Testis (tissue), 3 donors: ENCODE measurements around the gene SYDE1. TPM values are rescaled to one million over a fixed set of nuclear protein-coding genes. Genes with fewer than 3 reads are reported as not detected.

Source experiments
- DNase-seq: peaks from one replicate; pipeline ENCODE4 v3.0.0-alpha.2; 2019
- H3K27ac ChIP-seq, 2 donors: fragments of 200-600 bp; sonication (generic); one replicate each; pipeline ENCODE4 v1.5.1; 2019
- H3K27me3 ChIP-seq: fragments of 200-600 bp; sonication (generic); one replicate; pipeline ENCODE4 v1.5.1; 2019
- H3K36me3 ChIP-seq: fragments of 200-600 bp; sonication (generic); one replicate; pipeline ENCODE4 v1.5.1; 2017; ENCODE audit warnings: low read depth; ENCODE audit errors: missing control alignments
- H3K4me1 ChIP-seq: fragments of 200-600 bp; sonication (generic); one replicate; pipeline ENCODE4 v1.5.1; 2019
- H3K4me3 ChIP-seq, 2 donors: fragments of 200-600 bp; sonication (generic); one replicate each; pipeline ENCODE4 v1.5.1; 2017 to 2019
- H3K9me3 ChIP-seq: fragments of 200-600 bp; sonication (generic); one replicate; pipeline ENCODE4 v1.5.1; 2017
- CTCF ChIP-seq, 3 experiments: fragments of 450-650 bp in 2 of 3; fragments of 200-600 bp in 1 of 3; sonication (generic) in 1 of 3; IDR thresholded peaks; one replicate each; pipeline ENCODE4 v1.5.1; 2016 to 2019; ENCODE audit warnings: antibody characterized with exemption in 3 of 3, mild to moderate bottlenecking in 2 of 3, moderate library complexity in 1 of 3
- POLR2A ChIP-seq: fragments of 450-650 bp; IDR thresholded peaks from one replicate; pipeline ENCODE4 v1.6.1; 2017; ENCODE audit warnings: antibody characterized with exemption, mild to moderate bottlenecking, moderate library complexity
- WGBS, 2 donors: methylation state at CpG; one replicate each; pipeline ENCODE4 v1.1.5; 2018; 5-methylcytosine and 5-hydroxymethylcytosine counted together
- intact Hi-C: fragments of 100-400 bp; cut with DNase I; formaldehyde crosslinking; loops from one replicate; pipeline ENCODE4 v1.15.1; 2023; ENCODE audit warnings: low total_unique reads
- polyA plus RNA-seq: library from polyadenylated mRNA; stranded (reverse); fragments of 350-450 nt; fragmentation: Illumina TruSeq; extraction: RNeasy Lipid Tissue Mini Kit (QIAGEN cat#74804); gene quantifications from one replicate; pipeline ENCODE4 v1.2.3, GENCODE V29; 2014; ENCODE audit warnings: low read depth, low replicate concordance; ENCODE audit not compliant: insufficient read depth
- total RNA-seq, 2 donors: library from RNA; depleted of rRNA; stranded (reverse); fragments of >200 nt; gene quantifications; one replicate each; pipeline ENCODE4 v1.2.3, GENCODE V29; 2016

The SYDE1 gene
- total and polyA plus RNA-seq, 3 donors from 2014 or later: 6.7 to 12.3 (median 9.3) TPM

GRCh38 chr19:15108145-15108844, 1.1 kb downstream of the SYDE1 start:
- peak overlapping the region; percentile 71 to 83 for H3K4me3 ChIP-seq
- intact Hi-C loops: no loop called here
- peak overlapping the region; percentile 80 to 89 for H3K27ac ChIP-seq
- DNase-seq: no peak
- H3K4me1 ChIP-seq: peaks cover 12% of the 10 kb centered on the region
- no peaks in the 10 kb centered on the region for H3K9me3 ChIP-seq
- no peaks in the 10 kb centered on the region for H3K27me3 ChIP-seq
- H3K36me3 ChIP-seq: no peaks in the 10 kb centered on the region
- no peak for TF ChIP-seq POLR2A
- TF ChIP-seq CTCF (IDR thresholded peaks at IDR 0.05): no peak
- 13 to 50% methylated on average over 5 to 10 of the region's 10 CpGs for WGBS, 2 donors

GRCh38 chr19:15108845-15109767, 1.9 kb downstream of the SYDE1 start:
- peaks cover 12% of the 10 kb centered on the region for H3K4me1 ChIP-seq
- intact Hi-C loops: no loop called here
- 75 to 78% methylated on average over 5 to 20 of the region's 21 CpGs for WGBS, 2 donors
- no peak for DNase-seq
- no peaks in the 10 kb centered on the region for H3K36me3 ChIP-seq
- peak overlapping the region; percentile 80 to 89 for H3K27ac ChIP-seq
- TF ChIP-seq POLR2A (no peak), CTCF (IDR thresholded peaks at IDR 0.05) (no peak)
- H3K27me3 ChIP-seq: no peaks in the 10 kb centered on the region
- no peaks in the 10 kb centered on the region for H3K9me3 ChIP-seq
- H3K4me3 ChIP-seq: no peak overlapping the region

DNA sequence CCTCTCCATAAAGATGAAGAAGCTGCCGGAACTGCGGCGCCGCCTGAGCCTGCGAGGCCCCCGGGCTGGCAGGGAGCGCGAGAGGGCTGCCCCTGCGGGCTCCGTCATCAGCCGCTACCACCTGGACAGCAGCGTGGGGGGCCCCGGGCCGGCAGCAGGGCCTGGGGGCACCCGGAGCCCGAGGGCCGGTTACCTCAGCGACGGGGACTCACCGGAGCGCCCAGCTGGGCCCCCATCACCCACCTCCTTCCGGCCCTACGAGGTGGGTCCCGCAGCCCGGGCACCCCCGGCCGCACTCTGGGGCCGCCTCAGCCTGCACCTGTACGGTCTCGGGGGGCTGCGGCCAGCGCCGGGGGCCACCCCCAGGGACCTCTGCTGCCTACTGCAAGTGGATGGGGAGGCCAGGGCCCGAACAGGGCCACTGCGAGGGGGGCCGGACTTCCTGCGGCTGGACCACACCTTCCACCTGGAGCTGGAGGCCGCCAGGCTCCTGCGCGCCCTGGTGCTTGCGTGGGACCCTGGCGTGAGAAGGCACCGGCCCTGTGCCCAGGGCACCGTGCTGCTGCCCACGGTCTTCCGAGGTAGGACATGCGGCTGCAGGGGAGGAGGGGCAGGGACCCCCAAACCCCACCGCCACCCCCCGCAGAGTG, 2.7 kb downstream of the SYDE1 start:
- TF ChIP-seq CTCF (IDR thresholded peaks at IDR 0.05): no peak
- no peak for TF ChIP-seq POLR2A
- H3K4me3 ChIP-seq: no peak overlapping the region
- H3K36me3 ChIP-seq: no peaks in the 10 kb centered on the region
- H3K4me1 ChIP-seq: peaks cover 12% of the 10 kb centered on the region
- WGBS, 2 donors: 62% methylated on average over 46 of the region's 49 CpGs; no CpG with 5 or more reads in 1 of the 2 donors
- no peaks in the 10 kb centered on the region for H3K27me3 ChIP-seq
- H3K9me3 ChIP-seq: no peaks in the 10 kb centered on the region
- no peak for DNase-seq
- intact Hi-C loops: no loop called here
- H3K27ac ChIP-seq: no peak overlapping the region

DNA sequence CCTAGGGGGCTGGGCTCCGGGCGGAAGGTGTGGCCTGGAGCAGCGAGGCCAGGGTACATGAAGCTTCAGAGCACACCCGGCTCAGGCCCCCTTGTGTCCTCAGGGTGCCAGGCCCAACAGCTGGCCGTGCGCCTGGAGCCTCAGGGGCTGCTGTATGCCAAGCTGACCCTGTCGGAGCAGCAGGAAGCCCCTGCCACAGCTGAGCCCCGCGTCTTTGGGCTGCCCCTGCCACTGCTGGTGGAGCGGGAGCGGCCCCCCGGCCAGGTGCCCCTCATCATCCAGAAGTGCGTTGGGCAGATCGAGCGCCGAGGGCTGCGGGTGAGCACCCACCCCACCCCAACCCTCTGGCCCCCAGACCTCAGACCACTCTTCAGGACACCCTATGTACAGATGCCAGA, 3.2 kb downstream of the SYDE1 start:
- intact Hi-C loops: no loop called here
- Histone ChIP-seq H3K27me3 (no peaks in the 10 kb centered on the region), H3K9me3 (no peaks in the 10 kb centered on the region), H3K4me3 (no peak overlapping the region), H3K4me1 (peaks cover 16% of the 10 kb centered on the region), H3K27ac (no peak overlapping the region), H3K36me3 (no peaks in the 10 kb centered on the region)
- no peak for DNase-seq
- no peak for TF ChIP-seq CTCF (IDR thresholded peaks at IDR 0.05)
- no peak for TF ChIP-seq POLR2A
- WGBS, 2 donors: 83 to 90% methylated on average over 2 to 17 of the region's 17 CpGs
